ENCODE data around the gene KANK4. TPM values are rescaled to one million over a fixed set of nuclear protein-coding genes. Genes with fewer than 3 reads are reported as not detected.
"Not testable (repeated sequence)": the region's sequence is repeated elsewhere in the genome, so short reads cannot be mapped to it uniquely, and the experiment has no call there.

Gene KANK4
- total and polyA plus RNA-seq, 3 donors from 2014 or later: 2.4 to 5.2 (median 2.9) TPM

DNA sequence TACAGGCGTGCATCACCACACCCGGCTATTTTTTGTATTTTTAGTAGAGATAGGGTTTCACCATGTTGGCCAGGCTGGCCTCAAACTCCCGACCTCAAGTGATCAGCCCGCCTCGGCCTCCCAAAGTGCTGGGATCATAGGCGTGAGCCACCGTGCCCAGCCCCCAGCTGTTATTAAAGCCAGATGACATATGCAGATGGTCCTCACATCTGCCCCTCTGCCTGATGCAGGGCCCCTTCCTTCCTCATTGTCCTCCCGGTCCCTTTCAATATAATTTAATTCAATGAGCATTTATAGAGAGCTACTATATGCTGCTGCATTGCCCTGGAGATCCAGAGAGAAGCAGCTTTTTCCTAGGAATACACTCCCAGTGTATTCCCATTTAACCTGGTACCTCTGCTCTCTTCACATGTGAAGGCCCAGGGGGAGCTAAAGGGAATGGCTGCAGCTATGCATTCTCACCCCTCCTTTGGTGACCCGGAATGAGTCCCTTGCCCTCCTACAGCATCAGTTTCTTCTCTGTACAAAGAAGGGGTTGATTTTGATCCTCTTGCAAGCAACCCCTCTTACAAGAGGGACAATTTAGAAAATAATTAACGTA lies 69.0 kb downstream of the KANK4 start:
- no peak for DNase-seq
- WGBS, 2 donors: 78 to 88% methylated on average over 9 to 10 of the region's 10 CpGs
- TF ChIP-seq POLR2A (IDR thresholded peaks at IDR 0.05): no peak
- TF ChIP-seq, protein P1, sequence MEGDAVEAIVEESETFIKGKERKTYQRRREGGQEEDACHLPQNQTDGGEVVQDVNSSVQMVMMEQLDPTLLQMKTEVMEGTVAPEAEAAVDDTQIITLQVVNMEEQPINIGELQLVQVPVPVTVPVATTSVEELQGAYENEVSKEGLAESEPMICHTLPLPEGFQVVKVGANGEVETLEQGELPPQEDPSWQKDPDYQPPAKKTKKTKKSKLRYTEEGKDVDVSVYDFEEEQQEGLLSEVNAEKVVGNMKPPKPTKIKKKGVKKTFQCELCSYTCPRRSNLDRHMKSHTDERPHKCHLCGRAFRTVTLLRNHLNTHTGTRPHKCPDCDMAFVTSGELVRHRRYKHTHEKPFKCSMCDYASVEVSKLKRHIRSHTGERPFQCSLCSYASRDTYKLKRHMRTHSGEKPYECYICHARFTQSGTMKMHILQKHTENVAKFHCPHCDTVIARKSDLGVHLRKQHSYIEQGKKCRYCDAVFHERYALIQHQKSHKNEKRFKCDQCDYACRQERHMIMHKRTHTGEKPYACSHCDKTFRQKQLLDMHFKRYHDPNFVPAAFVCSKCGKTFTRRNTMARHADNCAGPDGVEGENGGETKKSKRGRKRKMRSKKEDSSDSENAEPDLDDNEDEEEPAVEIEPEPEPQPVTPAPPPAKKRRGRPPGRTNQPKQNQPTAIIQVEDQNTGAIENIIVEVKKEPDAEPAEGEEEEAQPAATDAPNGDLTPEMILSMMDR (IDR thresholded peaks at IDR 0.05): no peak
- Histone ChIP-seq H3K4me3 (no peak overlapping the region), H3K27ac (no peak overlapping the region), H3K36me3 (ENCODE audit: low read depth, missing control alignments) (no peaks in the 10 kb centered on the region), H3K27me3 (no peaks in the 10 kb centered on the region), H3K9me3 (no peaks in the 10 kb centered on the region), H3K4me1 (no peaks in the 10 kb centered on the region)
- intact Hi-C loops (cut with DNase I; ENCODE audit: low total_unique reads): no loop called here

DNA sequence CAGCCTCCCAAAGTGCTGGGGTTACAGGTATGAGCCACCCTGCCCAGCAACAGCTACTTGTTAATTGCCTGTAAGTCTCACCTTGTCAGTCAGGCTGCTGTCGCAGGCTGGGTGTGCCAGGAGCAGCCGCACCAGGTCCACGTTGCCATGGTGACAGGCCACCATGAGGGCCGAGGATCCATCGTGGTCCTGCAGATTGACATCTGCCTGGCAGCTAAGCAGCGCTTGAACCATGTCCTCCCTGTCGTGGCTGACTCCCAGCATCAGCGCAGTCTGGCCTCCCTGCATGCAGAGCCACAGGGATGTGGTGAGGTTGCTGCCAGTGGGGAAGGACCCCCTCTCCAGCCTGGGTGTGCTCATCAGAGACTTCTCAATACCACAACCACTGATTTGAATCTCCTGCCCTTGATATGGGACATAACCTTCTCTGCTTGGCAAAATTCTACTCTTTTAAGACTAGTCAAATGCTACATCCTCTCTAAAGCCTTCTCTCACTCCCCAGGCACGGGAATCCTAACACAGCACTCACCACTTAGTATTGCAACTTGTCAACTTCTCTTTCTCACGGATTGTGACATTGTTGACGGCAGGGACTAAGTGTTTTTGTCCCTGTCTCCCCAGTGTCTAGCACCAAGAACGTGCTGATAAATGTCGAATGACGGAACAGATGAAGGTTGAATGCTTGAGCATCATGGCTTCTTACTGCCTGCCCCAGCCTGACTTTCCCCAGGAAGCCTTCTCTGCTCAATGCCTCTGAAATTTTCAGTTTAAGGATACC lies 71.7 kb downstream of the KANK4 start:
- Histone ChIP-seq H3K4me3 (no peak overlapping the region), H3K4me1 (no peaks in the 10 kb centered on the region), H3K36me3 (ENCODE audit: low read depth, missing control alignments) (no peaks in the 10 kb centered on the region), H3K9me3 (no peaks in the 10 kb centered on the region), H3K27ac (no peak overlapping the region), H3K27me3 (no peaks in the 10 kb centered on the region)
- no peak for TF ChIP-seq POLR2A (IDR thresholded peaks at IDR 0.05)
- TF ChIP-seq, protein P1 (IDR thresholded peaks at IDR 0.05): no peak
- no peak for DNase-seq
- 72 to 85% methylated on average over 10 to 14 of the region's 14 CpGs for WGBS, 2 donors
- intact Hi-C loops (cut with DNase I; ENCODE audit: low total_unique reads): no loop called here

DNA sequence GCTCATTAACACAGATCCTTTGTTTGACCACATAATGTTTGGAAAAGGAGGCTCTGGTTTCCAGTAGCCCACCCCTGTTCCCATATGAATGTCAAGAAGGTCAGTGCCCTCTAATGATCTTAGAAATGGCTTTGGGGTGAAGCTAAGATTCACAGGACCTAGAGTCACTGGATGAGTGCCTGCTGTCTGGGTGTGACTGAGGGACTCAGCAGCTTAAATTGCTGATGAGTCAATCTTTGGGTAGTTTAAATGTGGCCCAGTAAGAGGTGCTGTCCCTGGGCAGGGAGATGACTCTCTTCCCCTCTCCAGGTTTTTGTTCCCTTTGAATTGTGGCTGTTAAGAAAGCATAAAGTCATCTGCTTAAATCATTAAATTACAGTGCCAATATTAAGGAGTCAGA lies 74.0 kb downstream of the KANK4 start:
- no peak overlapping the region for H3K4me3 ChIP-seq
- no peaks in the 10 kb centered on the region for H3K36me3 ChIP-seq (ENCODE audit: low read depth, missing control alignments)
- intact Hi-C loops (cut with DNase I; ENCODE audit: low total_unique reads): no loop called here
- H3K4me1 ChIP-seq: no peaks in the 10 kb centered on the region
- TF ChIP-seq POLR2A (IDR thresholded peaks at IDR 0.05): no peak
- TF ChIP-seq, protein P1 (IDR thresholded peaks at IDR 0.05): no peak
- H3K27me3 ChIP-seq: no peaks in the 10 kb centered on the region
- no peaks in the 10 kb centered on the region for H3K9me3 ChIP-seq
- H3K27ac ChIP-seq: no peak overlapping the region
- DNase-seq: no peak

DNA sequence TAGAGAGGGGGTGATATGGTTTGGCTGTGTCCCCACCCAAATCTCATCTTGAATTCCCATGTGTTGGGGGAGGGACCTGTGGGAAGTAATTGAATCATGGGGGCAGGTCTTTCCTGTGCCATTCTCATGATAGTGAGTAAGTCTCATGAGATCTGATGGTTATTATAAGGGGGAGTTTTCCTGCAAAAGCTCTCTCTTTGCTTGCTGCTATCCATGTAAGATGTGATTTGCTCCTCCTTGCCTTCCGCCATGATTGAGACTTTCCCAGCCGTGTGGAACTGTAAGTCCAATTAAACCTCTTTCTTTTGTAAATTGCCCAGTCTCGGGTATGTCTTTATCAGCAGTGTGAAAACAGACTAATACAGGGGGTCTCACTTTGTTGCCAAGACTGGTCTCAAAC lies 74.9 kb downstream of the KANK4 start:
- H3K9me3 ChIP-seq; DNase-seq; H3K27me3 ChIP-seq; H3K4me1 ChIP-seq; H3K36me3 ChIP-seq (ENCODE audit: low read depth, missing control alignments); intact Hi-C loops (cut with DNase I; ENCODE audit: low total_unique reads); H3K27ac ChIP-seq; H3K4me3 ChIP-seq: not testable (repeated sequence)
- WGBS, 2 donors: 89 to 96% methylated on average over 3 of the region's 3 CpGs

DNA sequence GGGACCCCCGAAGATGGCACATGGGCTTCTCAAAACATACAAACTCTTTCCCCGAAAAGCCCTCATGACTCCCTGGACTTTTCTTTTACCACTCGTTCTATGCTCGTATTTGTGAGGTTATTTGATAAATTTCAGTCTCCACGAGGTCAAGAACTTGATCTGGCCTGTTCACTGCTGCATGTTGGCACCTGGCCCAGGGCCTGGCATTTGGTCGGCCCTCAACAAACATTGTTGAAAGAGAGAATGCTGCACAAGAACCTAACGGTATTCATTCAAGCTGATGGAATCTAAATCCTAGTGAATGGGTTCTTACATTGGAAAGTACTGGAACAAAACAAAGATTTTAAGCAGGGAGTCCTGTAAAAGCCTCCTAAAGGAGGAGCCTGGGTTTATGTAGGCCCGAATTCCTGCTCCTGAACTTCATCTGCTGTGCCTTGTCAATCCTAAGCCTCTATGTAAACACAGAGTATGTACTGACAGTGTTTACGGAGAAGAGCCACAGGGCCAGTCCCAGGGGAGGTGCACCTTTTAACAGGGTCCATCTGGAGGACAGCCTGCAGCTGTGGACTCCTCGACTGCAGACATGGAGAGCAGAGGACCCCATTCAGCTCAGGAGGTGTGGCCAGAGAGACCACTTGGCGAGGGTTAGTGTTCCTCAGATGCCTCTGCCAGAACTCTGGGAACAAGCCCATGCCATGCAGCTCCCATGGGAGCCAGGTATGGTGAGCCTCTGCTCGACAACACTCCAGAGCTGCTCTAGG lies 77.7 kb downstream of the KANK4 start:
- Histone ChIP-seq H3K27ac (no peak overlapping the region), H3K27me3 (no peaks in the 10 kb centered on the region), H3K4me3 (no peak overlapping the region), H3K36me3 (ENCODE audit: low read depth, missing control alignments) (no peaks in the 10 kb centered on the region), H3K9me3 (no peaks in the 10 kb centered on the region), H3K4me1 (peaks cover 4% of the 10 kb centered on the region)
- DNase-seq: no peak
- no peak for TF ChIP-seq POLR2A (IDR thresholded peaks at IDR 0.05)
- TF ChIP-seq, protein P1 (IDR thresholded peaks at IDR 0.05): no peak
- 60 to 65% methylated on average over 10 to 12 of the region's 12 CpGs for WGBS, 2 donors
- intact Hi-C loops (cut with DNase I; ENCODE audit: low total_unique reads): no loop called here

Data from testis (tissue), 3 donors.